GM21576 (cell line): ENCODE measurements around the gene PREX1.
"Not testable (repeated sequence)": the region's sequence is repeated elsewhere in the genome, so short reads cannot be mapped to it uniquely, and the experiment has no call there.

ENCODE experiments used
- ATAC-seq: cut with Tn5 transposase; IDR thresholded peaks from one replicate; pipeline ENCODE4 v1.9.1; 2021; ENCODE audit warnings: mild to moderate bottlenecking, moderate library complexity; ENCODE audit not compliant: unreplicated experiment

PREX1 gene

DNA sequence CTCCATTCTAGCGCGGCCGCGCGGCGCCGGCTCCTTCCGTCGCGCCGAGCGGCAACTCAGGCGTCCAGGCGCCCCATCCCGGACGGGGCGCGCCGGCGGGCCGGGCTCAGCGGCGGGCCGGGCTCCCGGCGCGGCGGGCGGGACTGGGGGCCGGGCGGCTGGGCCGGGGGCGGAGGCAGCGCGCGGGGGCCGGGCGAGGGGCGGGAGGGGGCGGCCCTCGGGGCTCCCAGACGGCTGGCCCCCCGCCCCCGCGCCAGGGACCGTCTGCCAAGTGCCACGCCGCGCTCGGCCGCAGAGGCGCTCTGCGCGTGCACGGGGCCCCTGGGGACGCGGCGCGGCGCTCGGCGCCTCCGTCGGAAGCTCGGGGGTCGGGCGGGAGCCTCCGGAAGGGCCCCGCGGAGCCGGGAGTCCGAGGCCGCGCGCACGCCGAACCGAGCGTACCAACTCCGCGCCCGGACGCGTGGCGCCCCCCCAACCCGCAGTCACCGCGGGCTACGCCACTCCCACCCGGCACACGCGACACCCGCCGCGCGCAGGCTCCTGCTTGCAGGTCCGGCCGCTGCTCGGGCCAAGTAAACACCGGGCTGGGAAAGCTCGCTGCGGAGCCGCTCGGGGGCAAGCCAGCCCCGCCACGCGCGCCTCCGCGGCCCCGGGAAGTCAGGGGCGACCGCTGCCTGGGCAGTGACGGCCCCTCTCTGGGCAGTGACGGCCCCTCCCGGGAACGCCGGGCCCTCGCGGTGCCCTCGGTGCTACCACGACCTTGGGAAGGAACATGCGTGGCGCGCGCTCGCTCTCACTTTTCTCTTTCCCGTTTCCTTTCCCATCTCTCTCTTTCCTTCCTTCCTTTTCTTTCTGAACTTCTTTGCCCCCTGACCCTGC is at the start of gene PREX1:
Gene PREX1, minus strand, starts transcription at position 145 of the 879 bp plus-strand sequence. Its CDS starts 139 bp downstream, at position 6.
- ATAC-seq: peak; percentile 35

DNA sequence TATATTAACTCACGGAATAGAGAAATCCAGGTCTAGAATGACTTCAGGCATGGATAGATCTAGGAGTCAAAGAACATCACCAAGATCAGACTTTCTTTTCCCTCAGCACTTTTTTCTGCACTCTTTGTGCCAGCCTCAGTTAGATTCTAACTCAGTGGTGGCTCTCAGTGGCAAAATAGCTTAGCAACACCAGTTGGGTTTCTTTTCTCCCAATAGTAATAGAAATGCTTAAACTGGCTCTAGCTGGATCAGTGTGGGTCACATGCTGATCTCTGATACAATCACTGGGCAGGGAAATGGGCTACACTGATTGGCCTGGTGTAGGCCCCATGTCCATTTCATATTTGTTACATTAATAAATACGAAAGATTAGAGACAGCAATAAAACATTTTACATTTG is 49.5 kb upstream of the PREX1 start:
- no peak for ATAC-seq

GRCh38 chr20:48875914-48876240 is 48.1 kb upstream of the PREX1 start:
- ATAC-seq: no peak

DNA sequence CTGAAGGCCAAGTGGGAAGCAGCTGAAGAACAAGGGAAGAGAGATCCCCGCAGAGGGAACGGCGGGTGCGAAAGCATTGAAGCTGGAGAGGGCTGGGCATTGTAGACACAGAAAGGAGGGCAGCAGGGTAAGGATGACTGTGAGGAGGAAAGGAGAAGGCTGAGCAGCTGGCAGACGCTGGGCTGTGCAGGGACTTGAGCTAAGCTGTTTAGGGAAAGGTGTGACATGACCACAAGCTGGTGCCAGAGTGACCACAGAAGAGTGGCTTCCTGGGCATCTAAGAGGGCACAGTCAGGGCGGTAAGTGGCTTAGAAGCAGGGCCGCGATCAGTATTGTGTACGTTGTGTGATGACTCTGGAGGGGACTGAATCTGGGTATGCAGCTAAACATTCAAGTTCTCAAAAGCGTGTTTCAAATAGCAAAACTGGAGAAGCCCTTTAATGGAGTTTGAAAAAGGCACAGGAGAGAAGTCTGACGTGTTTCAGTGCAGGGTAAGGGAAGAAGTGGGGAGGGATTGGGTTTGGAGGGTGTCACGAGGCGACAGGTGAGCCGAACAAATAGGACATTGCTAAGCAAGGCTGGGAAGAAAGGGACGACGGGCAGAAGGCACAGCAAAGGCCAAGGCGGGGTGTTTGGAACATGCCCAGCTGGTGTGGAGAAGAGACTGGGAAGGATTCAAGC is 47.6 kb upstream of the PREX1 start:
- no peak for ATAC-seq

DNA sequence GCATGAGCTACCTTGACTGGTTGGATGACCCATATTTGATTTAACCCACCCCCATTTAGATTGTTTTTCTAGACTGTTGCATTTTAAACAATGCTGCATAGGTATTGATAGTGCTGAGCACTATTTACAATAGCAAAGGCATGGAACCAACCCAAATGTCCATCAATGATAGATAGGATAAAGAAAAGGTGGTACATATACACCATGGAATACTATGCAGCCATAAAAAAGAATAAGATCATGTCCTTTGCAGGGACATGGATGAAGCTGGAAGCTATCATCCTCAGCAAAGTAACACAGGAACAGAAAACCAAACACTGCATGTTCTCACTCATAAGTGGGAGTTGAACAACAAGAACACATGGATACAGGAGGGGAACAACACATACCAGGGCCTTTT is 41.6 kb upstream of the PREX1 start:
- not testable (repeated sequence) for ATAC-seq

DNA sequence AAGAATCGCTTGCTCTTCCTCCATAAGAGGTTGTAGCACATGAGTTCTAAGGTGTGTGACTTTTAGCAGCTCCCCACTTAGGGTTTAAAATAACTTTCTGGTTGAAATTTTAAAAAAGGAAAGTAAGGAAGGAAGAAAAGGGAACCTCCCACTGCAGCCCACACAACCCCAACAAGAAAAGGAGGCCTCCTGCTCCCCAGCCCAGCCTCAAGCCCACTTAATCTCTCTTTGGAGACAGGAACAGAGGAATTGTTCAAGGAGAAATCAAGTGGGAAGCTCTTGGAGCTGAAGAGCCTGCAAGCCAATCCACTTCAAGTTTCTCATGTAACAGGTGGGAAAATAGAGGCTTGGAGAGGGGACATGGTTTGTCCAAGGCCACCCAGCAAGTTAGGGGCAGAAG is 39.1 kb upstream of the PREX1 start:
- ATAC-seq: no peak

GRCh38 chr20:48864738-48865318 is 37.0 kb upstream of the PREX1 start:
- ATAC-seq: no peak

DNA sequence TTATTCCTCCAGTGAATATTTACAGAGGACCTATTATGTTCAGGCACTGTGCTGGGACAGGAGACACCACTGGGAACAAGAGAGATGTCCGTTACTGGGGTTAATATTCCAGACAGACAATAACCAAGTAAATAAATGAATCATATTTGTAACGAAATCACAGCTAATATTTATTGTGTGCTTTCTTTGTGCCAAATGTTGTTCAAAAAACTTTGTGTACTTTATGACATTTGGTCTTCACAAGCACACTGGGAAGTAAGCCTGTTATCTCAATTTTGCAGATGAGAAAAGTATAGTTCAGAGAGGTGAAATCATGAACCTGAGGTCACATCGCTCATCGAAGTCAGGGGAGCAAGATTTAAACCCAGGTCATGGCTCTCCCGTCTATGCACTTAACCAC is 36.5 kb upstream of the PREX1 start:
- ATAC-seq: no peak

GRCh38 chr20:48862279-48862678 is 34.5 kb upstream of the PREX1 start:
- ATAC-seq: no peak

DNA sequence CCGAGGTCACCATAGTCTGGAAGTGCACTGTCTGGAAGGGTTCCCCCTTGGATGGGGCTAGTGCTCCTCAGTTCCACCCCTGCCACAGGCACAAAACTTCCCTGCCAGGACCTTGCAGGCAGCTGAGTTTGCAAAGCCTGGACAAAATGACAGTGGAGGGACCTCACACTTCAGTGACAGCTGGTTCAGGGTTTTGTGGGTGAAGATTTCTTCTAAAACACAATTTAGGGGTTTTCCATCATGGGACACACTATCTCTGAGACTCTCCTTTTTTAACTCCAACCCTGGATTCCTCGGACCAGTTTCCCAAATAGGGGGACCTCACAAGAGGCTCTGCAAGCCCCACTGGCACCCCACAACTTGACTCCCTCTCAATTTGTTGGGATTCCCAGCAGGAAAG is 33.6 kb upstream of the PREX1 start:
- ATAC-seq: no peak

GRCh38 chr20:48858075-48858790 is 30.4 kb upstream of the PREX1 start:
- no peak for ATAC-seq

DNA sequence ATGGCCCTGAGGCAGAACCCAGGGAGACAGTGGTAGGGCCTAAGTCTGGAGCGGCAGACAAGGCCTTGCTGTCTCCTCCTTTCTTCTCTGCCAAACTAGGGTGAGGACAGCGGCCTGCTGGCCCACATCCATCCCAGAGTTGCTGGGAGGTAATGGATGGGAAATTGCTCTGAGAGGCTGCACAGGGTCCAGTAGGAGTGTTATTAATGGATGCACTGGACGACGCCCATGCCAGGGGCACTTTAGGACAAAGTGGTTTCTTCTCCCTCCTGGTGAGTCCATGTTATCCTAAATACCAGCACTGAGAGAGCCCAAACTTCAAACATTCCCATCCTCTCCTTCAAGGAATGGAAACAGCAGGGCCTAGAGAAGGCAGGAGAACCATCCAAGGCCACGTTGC is 28.3 kb upstream of the PREX1 start:
- ATAC-seq: no peak

GRCh38 chr20:48855046-48855445 is 27.2 kb upstream of the PREX1 start:
- no peak for ATAC-seq

DNA sequence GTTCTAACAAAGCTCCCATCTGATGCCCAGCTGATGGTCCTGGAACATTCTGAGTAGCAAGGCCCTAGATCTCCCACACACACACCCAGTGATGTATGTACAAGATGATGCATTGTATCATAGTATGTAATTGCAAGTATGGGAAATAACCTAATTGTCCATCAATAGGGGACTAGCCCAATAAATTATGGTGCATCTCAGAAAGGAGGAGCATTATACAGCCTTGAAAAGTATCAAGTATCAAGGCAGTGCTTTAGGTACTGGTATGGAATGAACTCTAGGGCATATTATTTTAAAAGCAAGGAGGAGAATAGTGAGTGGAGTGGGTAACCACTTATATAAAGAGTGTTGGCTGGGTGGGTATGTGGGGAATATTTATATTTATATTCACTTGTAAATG is 24.8 kb upstream of the PREX1 start:
- ATAC-seq: no peak

- no peak for ATAC-seq
Measured at GRCh38 chr20:48851579-48851978, 23.8 kb upstream of the PREX1 start.

- ATAC-seq: no peak
Measured at GRCh38 chr20:48850977-48851299, 23.1 kb upstream of the PREX1 start.

- ATAC-seq: no peak
Measured at GRCh38 chr20:48850257-48850976, 22.6 kb upstream of the PREX1 start.

GRCh38 chr20:48849779-48850178 is 22.0 kb upstream of the PREX1 start:
- ATAC-seq: no peak

DNA sequence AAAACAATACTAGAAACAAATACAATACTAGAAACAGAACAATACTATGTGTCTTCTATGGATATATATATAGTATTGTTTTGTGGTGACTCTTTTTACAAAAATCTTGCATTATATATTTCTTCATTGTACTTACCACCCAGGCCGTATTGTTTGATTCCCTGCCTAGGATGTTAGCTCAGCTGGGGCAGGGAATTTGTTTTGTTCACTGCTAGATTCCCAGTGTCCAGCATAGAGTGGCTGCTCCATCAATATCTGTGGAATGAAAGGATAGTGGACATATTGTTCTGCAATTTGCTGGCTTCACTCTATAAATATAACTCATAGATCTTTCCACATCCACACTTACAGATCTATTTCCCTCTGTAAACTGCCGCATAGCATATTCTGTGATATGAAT is 21.5 kb upstream of the PREX1 start:
- ATAC-seq: no peak

GRCh38 chr20:48847498-48848205 is 19.9 kb upstream of the PREX1 start:
- ATAC-seq: no peak
